A549 (cell line): Measurements from ENCODE around the gene QRFPR. TPM values are rescaled to one million over a fixed set of nuclear protein-coding genes. Genes with fewer than 3 reads are reported as not detected.

ENCODE experiments used
- ATAC-seq, 2 experiments: fragments of 200-7000 bp in 1 of 2; fragments of >200 bp in 1 of 2; cut with Nextera tagmentation in 1 of 2; cut with Tn5 transposase in 1 of 2; 3 replicates each; pipeline versions ENCODE4 v1.8.0 to v1.9.1; 2018 to 2020; ENCODE audit warnings: mild to moderate bottlenecking in 1 of 2, moderate library complexity in 1 of 2
- CTCF ChIA-PET: fragments of 300-600 bp; sonication (Branson Sonifier 250); formaldehyde crosslinking; extraction: SDS; loops from one replicate; lab custom pipeline; 2021; ENCODE audit warnings: antibody characterized with exemption, inconsistent platforms; lab: Yijun Ruan, JAX
- POLR2A ChIA-PET: fragments of 350-600 bp; formaldehyde crosslinking; extraction: SDS; loops from one replicate; lab custom pipeline; 2021; ENCODE audit warnings: antibody characterized with exemption, inconsistent platforms; lab: Yijun Ruan, JAX
- DNase-seq, 2 experiments: peaks; one replicate each; pipeline versions ENCODE4 v3.0.0 to v3.0.0-alpha.2; 2011 to 2016; ENCODE audit warnings: low read depth in 1 of 2, low spot score in 1 of 2
- FAIRE-seq: peaks from 2 replicates; lab custom pipeline; 2011; peaks lifted over from hg19 to GRCh38; lab: Jason Lieb, UNC
- H3K27ac ChIP-seq, 2 experiments: fragments of >200 bp; sonication (Bioruptor Twin); formaldehyde crosslinking; 3 replicates each; pipeline ENCODE4 v1.5.1; 2016 to 2017
- H3K4me1 ChIP-seq: fragments of >200 bp; sonication (Bioruptor Twin); formaldehyde crosslinking; 3 replicates; pipeline ENCODE4 v1.6.1; 2016
- H3K4me2 ChIP-seq: fragments of >200 bp; sonication (Bioruptor Twin); formaldehyde crosslinking; 3 replicates; pipeline ENCODE4 v1.6.1; 2016
- H3K4me3 ChIP-seq: fragments of >200 bp; sonication (Bioruptor Twin); formaldehyde crosslinking; 3 replicates; pipeline ENCODE4 v1.5.1; 2016
- H3K9me3 ChIP-seq: fragments of >200 bp; sonication (Bioruptor Twin); formaldehyde crosslinking; 3 replicates; pipeline ENCODE4 v1.6.1; 2016
- CBX2 ChIP-seq: fragments of 200-600 bp; sonication (generic); IDR thresholded peaks from 2 replicates; pipeline ENCODE4 v1.6.1; 2016; ENCODE audit warnings: low read depth, mild to moderate bottlenecking, borderline replicate concordance
- CHD4 ChIP-seq: fragments of 200-600 bp; sonication (generic); IDR thresholded peaks from 2 replicates; pipeline ENCODE4 v1.6.1; 2016; ENCODE audit warnings: antibody characterized with exemption, mild to moderate bottlenecking, borderline replicate concordance
- CTCF ChIP-seq: fragments of >200 bp; sonication (Bioruptor Twin); formaldehyde crosslinking; IDR thresholded peaks from 3 replicates; pipeline ENCODE4 v1.5.1; 2016
- E2F6 ChIP-seq: IDR thresholded peaks from 2 replicates; pipeline ENCODE4 v1.6.1; 2012; ENCODE audit warnings: low read depth, borderline replicate concordance
- FOSB ChIP-seq: fragments of 250-450 bp; sonication (Bioruptor Pico); IDR thresholded peaks from 2 replicates; pipeline ENCODE4 v1.5.0; 2020; ENCODE audit warnings: mild to moderate bottlenecking, moderate library complexity
- FOXS1 ChIP-seq: fragments of 250-450 bp; sonication (Bioruptor Pico); IDR thresholded peaks from 2 replicates; pipeline ENCODE4 v1.5.0; 2020; ENCODE audit warnings: mild to moderate bottlenecking, moderate library complexity
- GATA3 ChIP-seq: IDR thresholded peaks from 2 replicates; pipeline ENCODE4 v1.6.1; 2012; ENCODE audit warnings: borderline replicate concordance
- HDAC2 ChIP-seq: fragments of 200-600 bp; sonication (generic); IDR thresholded peaks from 2 replicates; pipeline ENCODE4 v1.6.1; 2016
- HES2 ChIP-seq: fragments of >200 bp; sonication (Bioruptor Twin); formaldehyde crosslinking; IDR thresholded peaks from 2 replicates; pipeline ENCODE4 v1.6.1; 2016
- HMGXB4 ChIP-seq: fragments of 250-450 bp; sonication (Bioruptor Pico); IDR thresholded peaks from 2 replicates; pipeline ENCODE4 v1.5.0; 2021; ENCODE audit warnings: mild to moderate bottlenecking, moderate library complexity, borderline replicate concordance
- JUNB ChIP-seq: fragments of >200 bp; sonication (Bioruptor Twin); formaldehyde crosslinking; IDR thresholded peaks from 2 replicates; pipeline ENCODE4 v1.6.1; 2016
- KDM1A ChIP-seq: fragments of 200-600 bp; sonication (generic); IDR thresholded peaks from 2 replicates; pipeline ENCODE4 v1.6.1; 2016; ENCODE audit warnings: low read depth, mild to moderate bottlenecking
- KDM5A ChIP-seq: fragments of 200-600 bp; sonication (generic); IDR thresholded peaks from 2 replicates; pipeline ENCODE4 v1.6.1; 2016; ENCODE audit warnings: antibody characterized with exemption, mild to moderate bottlenecking
- MAFK ChIP-seq: fragments of 450-650 bp; IDR thresholded peaks from 2 replicates; pipeline ENCODE4 v1.6.1; 2014; ENCODE audit not compliant: partially characterized antibody
- MAX ChIP-seq: IDR thresholded peaks from 2 replicates; pipeline ENCODE4 v1.6.1; 2012
- MAZ ChIP-seq: fragments of 150-350 bp; IDR thresholded peaks from 2 replicates; pipeline ENCODE4 v1.6.1; 2014; ENCODE audit warnings: antibody characterized with exemption, low read depth, low read length, borderline replicate concordance
- MYC ChIP-seq: IDR thresholded peaks from 2 replicates; pipeline ENCODE4 v1.6.1; 2012; ENCODE audit warnings: mild to moderate bottlenecking, inconsistent platforms, low read length, improper control_type of control experiment, borderline replicate concordance
- NFE2L2 ChIP-seq: fragments of 150-350 bp; conservative IDR thresholded peaks from 2 replicates; pipeline ENCODE4 v1.6.1; 2014; ENCODE audit warnings: low read length
- NPAS2 ChIP-seq: fragments of 250-450 bp; sonication (Bioruptor Pico); IDR thresholded peaks from 2 replicates; pipeline ENCODE4 v1.8.0; 2022; ENCODE audit warnings: mild to moderate bottlenecking, moderate library complexity, borderline replicate concordance
- NR3C1 ChIP-seq: fragments of >200 bp; sonication (Bioruptor Twin); formaldehyde crosslinking; IDR thresholded peaks from 3 replicates; pipeline ENCODE4 v1.6.1; 2017
- PBX3 ChIP-seq: IDR thresholded peaks from 2 replicates; pipeline ENCODE4 v1.6.1; 2012
- PHF8 ChIP-seq: fragments of 200-600 bp; sonication (generic); IDR thresholded peaks from 2 replicates; pipeline ENCODE4 v1.6.1; 2016; ENCODE audit warnings: low read depth, mild to moderate bottlenecking, antibody characterized with exemption, moderate library complexity, borderline replicate concordance
- POLR2A ChIP-seq: IDR thresholded peaks from 2 replicates; pipeline ENCODE4 v1.6.1; 2012; ENCODE audit warnings: mild to moderate bottlenecking, low read length
- POLR2AphosphoS2 ChIP-seq: conservative IDR thresholded peaks from 2 replicates; pipeline ENCODE4 v1.6.1; 2012; ENCODE audit warnings: low read length, improper control_type of control experiment, inconsistent platforms
- RAD21 ChIP-seq, 2 experiments: fragments of >200 bp in 1 of 2; sonication (Bioruptor Twin) in 1 of 2; formaldehyde crosslinking in 1 of 2; IDR thresholded peaks in 1 of 2; conservative IDR thresholded peaks in 1 of 2; 2 replicates in 1 of 2; 3 replicates in 1 of 2; pipeline ENCODE4 v1.6.1; 2012 to 2018; ENCODE audit warnings: inconsistent platforms in 1 of 2
- RARB ChIP-seq: fragments of 250-450 bp; sonication (Bioruptor Pico); IDR thresholded peaks from 2 replicates; pipeline ENCODE4 v1.8.0; 2021; ENCODE audit warnings: mild to moderate bottlenecking, moderate library complexity
- RCOR1 ChIP-seq: fragments of 150-350 bp; IDR thresholded peaks from 2 replicates; pipeline ENCODE4 v1.6.1; 2014; ENCODE audit warnings: antibody characterized with exemption, low read length, low read depth
- RFX5 ChIP-seq: fragments of 450-650 bp; IDR thresholded peaks from 2 replicates; pipeline ENCODE4 v1.7.1; 2014; ENCODE audit warnings: antibody characterized with exemption, mild to moderate bottlenecking, moderate library complexity
- SMC3 ChIP-seq: fragments of >200 bp; sonication (Bioruptor Twin); formaldehyde crosslinking; IDR thresholded peaks from 3 replicates; pipeline ENCODE4 v1.6.1; 2018; ENCODE audit warnings: inconsistent platforms
- SREBF2 ChIP-seq: fragments of 450-650 bp; IDR thresholded peaks from 2 replicates; pipeline ENCODE4 v1.6.1; 2014; ENCODE audit warnings: mild to moderate bottlenecking, moderate library complexity
- TFCP2L1 ChIP-seq: fragments of 250-450 bp; sonication (Bioruptor Pico); IDR thresholded peaks from 2 replicates; pipeline ENCODE4 v1.5.0; 2021; ENCODE audit warnings: mild to moderate bottlenecking
- TP53 ChIP-seq: fragments of 250-450 bp; sonication (Bioruptor Pico); IDR thresholded peaks from 2 replicates; pipeline ENCODE4 v1.5.0; 2021; ENCODE audit warnings: mild to moderate bottlenecking, moderate library complexity
- ZFP36 ChIP-seq: fragments of 450-650 bp; IDR thresholded peaks from 2 replicates; pipeline ENCODE4 v1.6.1; 2014; ENCODE audit warnings: borderline replicate concordance; ENCODE audit not compliant: partially characterized antibody
- ZNF302 ChIP-seq: fragments of 250-450 bp; sonication (Bioruptor Pico); IDR thresholded peaks from 2 replicates; pipeline ENCODE4 v1.9.0; 2021; ENCODE audit warnings: inconsistent platforms, mild to moderate bottlenecking, moderate library complexity
- ZSCAN20 ChIP-seq: fragments of 250-450 bp; sonication (Bioruptor Pico); IDR thresholded peaks from 2 replicates; pipeline ENCODE4 v1.8.0; 2022; ENCODE audit warnings: mild to moderate bottlenecking, moderate library complexity
- WGBS: methylation state at CpG from one replicate; pipeline ENCODE4 v1.1.6; 2017; ENCODE audit errors: missing lambda C conversion rate; 5-methylcytosine and 5-hydroxymethylcytosine counted together
- polyA plus RNA-seq, 4 experiments: library from polyadenylated mRNA; depleted of rRNA in 3 of 4; stranded (reverse); fragments of >200 nt; fragmentation: RNase III in 1 of 4; extraction: RNeasy Plus Mini Kit Qiagen cat#74134 plus additional on column Dnase treatment in 1 of 4; gene quantifications; 2 replicates in 3 of 4; 3 replicates in 1 of 4; pipeline ENCODE4 v1.2.3, GENCODE V29; 2011 to 2017

Gene QRFPR
- polyA plus RNA-seq, 2 of the 4 experiments (the other 2 are of a cell fraction) = not detected

- no peak for DNase-seq
- Histone ChIP-seq H3K4me1 (no peaks in the 10 kb centered on the region), H3K4me3 (no peak overlapping the region), H3K4me2 (no peak overlapping the region), H3K27ac (no peak overlapping the region), H3K9me3 (no peaks in the 10 kb centered on the region)
- 27% methylated on average over 3 of the region's 3 CpGs for WGBS
- TF ChIP-seq RCOR1 = no peak
- TF ChIP-seq MAX = no peak
- no peak for TF ChIP-seq FOXS1 (CRISPR knock-in tag)
- no peak for TF ChIP-seq PBX3
- TF ChIP-seq SREBF2 = no peak
- TF ChIP-seq NPAS2 (CRISPR knock-in tag) = no peak
- no peak for TF ChIP-seq KDM1A
- TF ChIP-seq MAZ = no peak
- no peak for TF ChIP-seq TP53 (CRISPR knock-in tag)
- TF ChIP-seq E2F6 = no peak
- TF ChIP-seq ZSCAN20 (CRISPR knock-in tag) = no peak
- TF ChIP-seq ZNF302 (CRISPR knock-in tag) = no peak
- TF ChIP-seq POLR2A = no peak
- TF ChIP-seq FOSB (CRISPR knock-in tag) = no peak
- no peak for TF ChIP-seq NR3C1
- TF ChIP-seq RAD21 (conservative IDR thresholded peaks at IDR 0.05 in 1 of 2, IDR thresholded peaks at IDR 0.05 in 1 of 2) = no peak
- no peak for TF ChIP-seq MYC
- no peak for TF ChIP-seq CBX2
- no peak for TF ChIP-seq HDAC2
- no peak for TF ChIP-seq HES2
- POLR2A ChIA-PET = no interaction called here
- no peak for FAIRE-seq
- ATAC-seq = no peak
- CTCF ChIA-PET = no interaction called here
Measured at GRCh38 chr4:121324331-121324730, 56.5 kb downstream of the QRFPR start.

GRCh38 chr4:121321466-121321865 lies 59.4 kb downstream of the QRFPR start:
- Histone ChIP-seq H3K4me3 (no peak overlapping the region), H3K4me2 (no peak overlapping the region), H3K4me1 (no peaks in the 10 kb centered on the region), H3K9me3 (no peaks in the 10 kb centered on the region), H3K27ac (no peak overlapping the region)
- ChIA-PET POLR2A (no interaction called here), CTCF (no interaction called here)
- no peak for FAIRE-seq
- 3% methylated on average over 3 of the region's 3 CpGs for WGBS
- TF ChIP-seq NFE2L2 (no peak), CHD4 (no peak), ZNF302 (CRISPR knock-in tag) (no peak), GATA3 (no peak), NR3C1 (no peak), HMGXB4 (no peak), KDM1A (no peak), MYC (no peak), FOXS1 (CRISPR knock-in tag) (no peak), RARB (CRISPR knock-in tag) (no peak), SMC3 (no peak), MAFK (no peak), RFX5 (no peak), JUNB (no peak), ZFP36 (no peak), PHF8 (no peak), POLR2AphosphoS2 (no peak), CTCF (no peak), KDM5A (no peak), TFCP2L1 (CRISPR knock-in tag) (no peak)
- no peak for ATAC-seq
- DNase-seq = no peak
